Mesenchymal stem cell (in vitro differentiated cells and primary cell): ENCODE results near the gene ALK.

ENCODE experiments used
- DNase-seq: peaks from one replicate; pipeline ENCODE4 v3.0.0-alpha.2; 2013
- H2AFZ ChIP-seq: one replicate; pipeline ENCODE4 v1.6.1; 2013; ENCODE audit warnings: low read depth, mild to moderate bottlenecking, control low read depth, inconsistent platforms, low read length, moderate library complexity
- H2AK5ac ChIP-seq: 2 replicates; pipeline ENCODE4 v1.6.1; 2013; ENCODE audit warnings: low read length, moderate library complexity, mild to moderate bottlenecking, inconsistent platforms; ENCODE audit not compliant: severe bottlenecking
- H2BK120ac ChIP-seq: one replicate; pipeline ENCODE4 v1.6.1; 2013; ENCODE audit warnings: low read depth, mild to moderate bottlenecking, inconsistent platforms, low read length, moderate library complexity
- H2BK12ac ChIP-seq, 2 experiments: one replicate each; pipeline ENCODE4 v1.6.1; 2013; ENCODE audit warnings: inconsistent platforms in 2 of 2, low read length in 2 of 2, mild to moderate bottlenecking in 2 of 2, moderate library complexity in 2 of 2, control low read depth in 1 of 2
- H2BK15ac ChIP-seq: one replicate; pipeline ENCODE4 v1.6.1; 2013; ENCODE audit warnings: mild to moderate bottlenecking, low read depth, inconsistent platforms; ENCODE audit not compliant: poor library complexity, severe bottlenecking
- H2BK5ac ChIP-seq: 2 replicates; pipeline ENCODE4 v1.6.1; 2013; ENCODE audit warnings: low read depth, mild to moderate bottlenecking, low read length, control low read depth, inconsistent platforms; ENCODE audit not compliant: poor library complexity, severe bottlenecking
- H3K14ac ChIP-seq, 2 experiments: one replicate each; pipeline ENCODE4 v1.6.1; 2013; ENCODE audit warnings: inconsistent platforms in 2 of 2, low read length in 2 of 2, control low read depth in 1 of 2, mild to moderate bottlenecking in 1 of 2, moderate library complexity in 1 of 2
- H3K18ac ChIP-seq, 2 experiments: one replicate each; pipeline ENCODE4 v1.6.1; 2013; ENCODE audit warnings: inconsistent platforms in 2 of 2, low read length in 2 of 2, control low read depth in 1 of 2, low read depth in 1 of 2, mild to moderate bottlenecking in 1 of 2
- H3K23ac ChIP-seq, 2 experiments: one replicate each; pipeline ENCODE4 v1.6.1; 2013; ENCODE audit warnings: inconsistent platforms in 2 of 2, low read length in 2 of 2, mild to moderate bottlenecking in 2 of 2, moderate library complexity in 2 of 2, control low read depth in 1 of 2
- H3K27ac ChIP-seq: 2 replicates; pipeline ENCODE4 v1.5.1; 2013; ENCODE audit warnings: mild to moderate bottlenecking, moderate library complexity, low read length, control low read depth, inconsistent platforms; ENCODE audit not compliant: poor library complexity, severe bottlenecking
- H3K27me3 ChIP-seq, 2 experiments: 2 replicates each; pipeline versions ENCODE4 v1.6.1 to v1.7.0; 2013; ENCODE audit warnings: low read length in 2 of 2, mild to moderate bottlenecking in 2 of 2, moderate library complexity in 2 of 2, control low read depth in 1 of 2, inconsistent platforms in 1 of 2; ENCODE audit not compliant: control insufficient read depth in 1 of 2, insufficient read depth in 1 of 2
- H3K36me3 ChIP-seq, 2 experiments: 2 replicates each; pipeline versions ENCODE4 v1.6.1 to v1.7.0; 2013; ENCODE audit warnings: low read length in 2 of 2, control low read depth in 1 of 2, inconsistent platforms in 1 of 2, low read depth in 1 of 2, mild to moderate bottlenecking in 1 of 2; ENCODE audit not compliant: insufficient read depth in 2 of 2, control insufficient read depth in 1 of 2
- H3K4ac ChIP-seq, 2 experiments: one replicate each; pipeline ENCODE4 v1.6.1; 2013; ENCODE audit warnings: inconsistent platforms in 2 of 2, low read length in 2 of 2, mild to moderate bottlenecking in 2 of 2, moderate library complexity in 2 of 2, control low read depth in 1 of 2, low read depth in 1 of 2
- H3K4me1 ChIP-seq: 2 replicates; pipeline ENCODE4 v1.6.1; 2013; ENCODE audit warnings: low read depth, low read length, control low read depth; ENCODE audit not compliant: control insufficient read depth, insufficient read depth
- H3K4me2 ChIP-seq: 2 replicates; pipeline ENCODE4 v1.6.1; 2013; ENCODE audit warnings: low read length, mild to moderate bottlenecking, inconsistent platforms; ENCODE audit not compliant: poor library complexity, severe bottlenecking
- H3K4me3 ChIP-seq, 2 experiments: 2 replicates each; pipeline versions ENCODE4 v1.5.1 to v1.7.0; 2013; ENCODE audit warnings: low read length in 2 of 2, mild to moderate bottlenecking in 2 of 2, control low read depth in 1 of 2, low read depth in 1 of 2; ENCODE audit not compliant: insufficient read depth in 1 of 2
- H3K79me1 ChIP-seq: replicated peaks from 2 replicates; pipeline ENCODE4 v1.6.1; 2013; ENCODE audit warnings: mild to moderate bottlenecking, control low read depth, low read length, inconsistent platforms; ENCODE audit not compliant: poor library complexity, severe bottlenecking
- H3K9ac ChIP-seq: 2 replicates; pipeline ENCODE4 v1.7.0; 2013; ENCODE audit warnings: mild to moderate bottlenecking, low read length, moderate library complexity
- H3K9me3 ChIP-seq: 2 replicates; pipeline ENCODE4 v1.7.0; 2013; ENCODE audit warnings: mild to moderate bottlenecking, low read length; ENCODE audit not compliant: control insufficient read depth
- H4K8ac ChIP-seq: one replicate; pipeline ENCODE4 v1.6.1; 2013; ENCODE audit warnings: inconsistent platforms, mild to moderate bottlenecking, low read length, moderate library complexity
- H4K91ac ChIP-seq: one replicate; pipeline ENCODE4 v1.6.1; 2013; ENCODE audit warnings: mild to moderate bottlenecking, low read length, inconsistent platforms
- WGBS: methylation state at CpG from one replicate; pipeline ENCODE4 v1.1.7; 2013; ENCODE audit warnings: mixed read lengths; 5-methylcytosine and 5-hydroxymethylcytosine counted together

Gene ALK

DNA sequence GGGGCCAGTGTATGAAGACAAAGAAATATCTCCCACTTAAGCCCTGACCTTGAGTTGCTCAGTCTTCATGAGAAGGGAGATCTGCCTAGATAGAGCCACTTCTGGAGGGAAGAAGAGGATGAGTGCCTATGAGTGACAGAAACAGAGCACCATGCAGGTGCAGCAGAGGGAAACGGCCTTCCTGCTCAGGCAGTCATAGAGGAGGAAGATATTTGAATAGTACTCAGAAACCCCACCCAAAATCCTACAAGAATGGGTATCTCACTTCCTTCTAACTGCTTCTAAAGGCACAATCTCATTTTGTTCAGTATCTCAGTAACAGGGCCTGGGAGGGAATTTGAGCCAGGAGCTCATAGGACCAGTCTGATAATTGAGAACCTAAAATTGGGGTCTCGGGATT lies 339.3 kb downstream of the ALK start:
- Histone ChIP-seq H2BK15ac (no peak overlapping the region), H3K14ac (no peak overlapping the region), H3K9ac (no peak overlapping the region), H3K4ac (no peak overlapping the region), H4K91ac (no peak overlapping the region), H2BK120ac (no peak overlapping the region), H4K8ac (no peak overlapping the region), H3K27ac (no peak overlapping the region), H2BK5ac (no peak overlapping the region), H3K79me1 (no peaks in the 10 kb centered on the region), H3K18ac (no peak overlapping the region), H3K27me3 (peaks cover 0 to 3% of the 10 kb centered on the region in 2 experiments), H3K4me2 (no peak overlapping the region), H2AK5ac (no peak overlapping the region), H3K4me1 (no peaks in the 10 kb centered on the region), H3K4me3 (no peak overlapping the region), H3K36me3 (no peaks in the 10 kb centered on the region), H2BK12ac (no peak overlapping the region), H2AFZ (no peak overlapping the region), H3K23ac (no peak overlapping the region), H3K9me3 (no peaks in the 10 kb centered on the region)
- DNase-seq = no peak
- 83% methylated on average over 1 of the region's 2 CpGs for WGBS

DNA sequence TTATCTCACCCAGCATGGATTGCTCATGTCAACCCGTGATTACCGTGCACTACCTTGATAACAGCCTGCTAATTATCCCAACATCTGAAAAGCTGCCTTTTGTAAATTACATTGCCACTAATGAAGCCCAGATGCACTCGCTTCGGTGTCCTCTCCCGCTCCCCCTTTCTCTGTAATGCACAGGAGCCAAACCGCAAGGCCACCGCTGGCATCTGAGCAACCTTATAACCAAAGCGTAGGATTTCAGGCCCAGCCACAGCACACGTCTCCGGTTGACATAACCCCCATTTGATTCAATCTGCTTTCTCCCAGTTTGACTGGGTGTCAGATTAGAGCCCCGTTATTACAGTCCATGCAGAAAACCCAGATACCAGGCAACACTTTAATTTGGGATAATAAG lies 341.2 kb downstream of the ALK start:
- WGBS = 90% methylated on average over 11 of the region's 11 CpGs
- Histone ChIP-seq H3K14ac (no peak overlapping the region), H2BK15ac (no peak overlapping the region)

DNA sequence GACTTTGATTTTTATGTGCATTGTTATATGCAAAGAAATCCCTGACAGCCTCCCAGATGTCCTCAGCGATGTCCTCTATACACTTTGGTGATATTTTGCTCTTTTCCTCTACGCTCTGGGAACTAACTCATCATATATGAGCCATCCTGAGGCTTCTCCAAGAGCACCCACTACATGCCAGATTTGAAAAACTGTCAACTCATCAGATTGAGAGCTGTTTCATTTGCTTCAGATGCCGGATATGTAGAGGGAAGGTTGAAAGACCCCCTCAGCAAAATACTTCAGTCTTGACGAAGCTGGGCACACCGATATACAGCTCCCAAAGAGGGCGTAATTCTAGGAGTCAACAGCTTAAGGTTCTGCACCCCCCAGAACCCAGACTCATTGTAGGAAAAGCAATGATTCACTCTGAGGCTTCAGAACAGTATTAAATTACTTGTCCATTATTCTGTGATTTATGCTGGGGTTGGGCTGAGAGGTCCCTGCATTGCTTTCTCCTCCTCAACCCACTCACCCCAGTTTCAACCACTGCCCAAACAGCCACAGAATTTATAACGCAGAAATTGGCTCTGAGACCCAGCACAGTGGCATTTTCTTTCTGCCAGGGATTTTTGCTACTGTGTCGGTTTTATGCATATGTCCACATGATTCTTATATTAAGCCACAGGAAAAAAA lies 341.8 kb downstream of the ALK start:
- no peaks in the 10 kb centered on the region for H3K9me3 ChIP-seq
- H3K23ac ChIP-seq = no peak overlapping the region
- no peak overlapping the region for H4K8ac ChIP-seq
- H4K91ac ChIP-seq = no peak overlapping the region
- WGBS = 93% methylated on average over 8 of the region's 8 CpGs
- no peak overlapping the region for H2BK5ac ChIP-seq
- H3K27me3 ChIP-seq = peaks cover 0 to 12% of the 10 kb centered on the region in 2 experiments
- H3K4me1 ChIP-seq = no peaks in the 10 kb centered on the region
- H3K14ac ChIP-seq = no peak overlapping the region
- no peak overlapping the region for H3K4me3 ChIP-seq
- no peak overlapping the region for H3K27ac ChIP-seq
- no peak overlapping the region for H3K4ac ChIP-seq
- no peak overlapping the region for H2BK120ac ChIP-seq
- H2AFZ ChIP-seq = no peak overlapping the region
- no peaks in the 10 kb centered on the region for H3K36me3 ChIP-seq
- no peak overlapping the region for H2AK5ac ChIP-seq
- H2BK15ac ChIP-seq = no peak overlapping the region
- H3K9ac ChIP-seq = no peak overlapping the region
- H3K79me1 ChIP-seq = no peaks in the 10 kb centered on the region
- no peak overlapping the region for H3K4me2 ChIP-seq
- H3K18ac ChIP-seq = no peak overlapping the region
- DNase-seq = no peak
- no peak overlapping the region for H2BK12ac ChIP-seq

More for the DNA sequence above, 341.2 kb downstream of the ALK start:
- Histone ChIP-seq H2AFZ (no peak overlapping the region), H2BK5ac (no peak overlapping the region), H3K9me3 (no peaks in the 10 kb centered on the region), H3K4me1 (no peaks in the 10 kb centered on the region), H3K18ac (no peak overlapping the region), H3K9ac (no peak overlapping the region), H4K91ac (no peak overlapping the region), H4K8ac (no peak overlapping the region), H2BK12ac (no peak overlapping the region), H3K4me3 (no peak overlapping the region), H3K27me3 (peaks cover 0 to 7% of the 10 kb centered on the region in 2 experiments), H3K4me2 (no peak overlapping the region), H3K23ac (no peak overlapping the region), H3K79me1 (no peaks in the 10 kb centered on the region), H2BK120ac (no peak overlapping the region), H3K4ac (no peak overlapping the region), H3K27ac (no peak overlapping the region), H2AK5ac (no peak overlapping the region), H3K36me3 (no peaks in the 10 kb centered on the region)
- no peak for DNase-seq

DNA sequence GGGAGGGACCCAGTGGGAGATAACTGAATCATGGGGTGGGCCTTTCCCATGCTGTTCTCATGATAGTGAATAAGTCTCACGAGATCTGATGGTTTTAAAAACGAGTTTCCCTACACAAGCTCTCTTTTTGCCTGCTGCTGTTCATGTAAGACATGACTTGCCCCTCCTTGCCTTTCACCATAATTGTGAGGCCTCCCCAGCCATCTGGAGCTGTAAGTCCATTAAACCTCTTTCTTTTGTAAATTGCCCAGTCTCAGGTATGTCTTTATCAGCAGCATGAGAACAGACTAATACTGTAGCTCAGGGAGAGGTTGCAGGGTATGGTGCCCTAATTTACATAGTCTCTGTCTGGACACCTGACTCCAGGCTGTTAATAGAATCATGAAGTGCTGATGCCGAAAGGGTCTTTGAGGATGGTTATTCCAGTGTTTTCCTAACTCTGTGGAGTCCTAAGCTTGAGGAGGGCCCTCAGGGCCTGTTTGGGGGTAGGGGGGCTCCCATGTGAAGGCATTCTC lies 343.2 kb downstream of the ALK start:
- Histone ChIP-seq H2BK5ac (no peak overlapping the region), H3K4ac (no peak overlapping the region), H2BK12ac (no peak overlapping the region), H3K79me1 (no peaks in the 10 kb centered on the region), H2AK5ac (no peak overlapping the region), H4K91ac (no peak overlapping the region), H3K14ac (no peak overlapping the region), H2BK120ac (no peak overlapping the region), H3K9ac (no peak overlapping the region), H3K27ac (no peak overlapping the region), H3K9me3 (no peaks in the 10 kb centered on the region), H2AFZ (no peak overlapping the region), H3K4me3 (no peak overlapping the region), H3K27me3 (peaks cover 0 to 20% of the 10 kb centered on the region in 2 experiments), H3K36me3 (no peaks in the 10 kb centered on the region), H3K4me1 (no peaks in the 10 kb centered on the region), H3K18ac (no peak overlapping the region), H3K23ac (no peak overlapping the region), H4K8ac (no peak overlapping the region), H3K4me2 (no peak overlapping the region), H2BK15ac (no peak overlapping the region)
- DNase-seq = no peak
- 61% methylated on average over 3 of the region's 3 CpGs for WGBS
